BLaER1 treated with 17β-estradiol and CSF1 and Interleukin-3, amounts not matched to agents 10 nM and 100 nM (cell line): ENCODE data around the gene DERA.

Experiments
- H3K27ac ChIP-seq, 11 experiments: shearing (Covaris generic); formaldehyde crosslinking; 2 replicates each; pipeline ENCODE4 v1.8.1; 2022
- H3K27me3 ChIP-seq, 11 experiments: shearing (Covaris generic); formaldehyde crosslinking; 2 replicates each; pipeline ENCODE4 v1.8.1; 2022
- H3K36me3 ChIP-seq, 11 experiments: shearing (Covaris generic); formaldehyde crosslinking; 2 replicates each; pipeline ENCODE4 v1.8.1; 2022
- H3K4me1 ChIP-seq, 10 experiments: shearing (Covaris generic); formaldehyde crosslinking; 2 replicates each; pipeline ENCODE4 v1.8.1; 2022
- H3K4me2 ChIP-seq, 11 experiments: shearing (Covaris generic); formaldehyde crosslinking; 2 replicates each; pipeline ENCODE4 v1.8.1; 2022
- H3K4me3 ChIP-seq, 10 experiments: shearing (Covaris generic); formaldehyde crosslinking; 2 replicates each; pipeline ENCODE4 v1.8.1; 2022
- H3K9ac ChIP-seq, 11 experiments: shearing (Covaris generic); formaldehyde crosslinking; 2 replicates each; pipeline ENCODE4 v1.8.1; 2022
- H3K9me3 ChIP-seq, 11 experiments: shearing (Covaris generic); formaldehyde crosslinking; replicated peaks in 1 of 11; 2 replicates each; pipeline ENCODE4 v1.8.1; 2022
- H4K20me1 ChIP-seq, 11 experiments: shearing (Covaris generic); formaldehyde crosslinking; 2 replicates each; pipeline ENCODE4 v1.8.1; 2022
- Cebpa-rat ChIP-seq, 11 experiments: shearing (Covaris generic); IDR thresholded peaks; 2 replicates each; pipeline ENCODE4 v1.8.1; 2022

DERA gene

DNA sequence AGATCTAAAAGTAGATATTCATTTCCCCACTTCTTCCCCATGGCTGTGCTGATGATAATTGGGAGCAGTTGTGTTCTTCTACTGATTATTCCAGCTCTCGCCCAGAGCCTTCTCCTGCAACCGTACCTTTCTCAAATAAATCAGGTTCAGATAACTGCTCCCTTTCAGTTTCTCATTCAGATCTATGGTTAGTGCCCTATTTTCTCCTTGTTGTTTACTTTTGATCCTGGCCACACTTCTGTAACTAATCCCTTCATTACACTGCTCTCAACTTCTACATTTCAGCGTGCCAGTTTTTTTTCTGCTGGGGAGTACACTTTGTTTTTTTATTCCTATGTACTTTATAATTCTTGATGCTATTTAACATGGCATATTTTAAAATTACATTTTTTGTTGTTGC is 31.7 kb upstream of the DERA start:
- Histone ChIP-seq H4K20me1 (peaks cover 8 to 21% (median 18%) of the 10 kb centered on the region in 11 experiments; a peak in 19 of 22 replicates), H3K9ac (no peak overlapping the region), H3K4me2 (no peak overlapping the region), H3K36me3 (peaks cover 0 to 8% (median under 1%) of the 10 kb centered on the region in 11 experiments; a peak in 13 of 22 replicates), H3K9me3 (peaks cover 0 to 11% (median 8%) of the 10 kb centered on the region in 11 experiments; a peak in 15 of 22 replicates), H3K4me1 (peaks cover 8 to 31% (median 20%) of the 10 kb centered on the region in 10 experiments), H3K27ac (no peak overlapping the region), H3K4me3 (no peak overlapping the region), H3K27me3 (no peaks in the 10 kb centered on the region)
- TF ChIP-seq Cebpa-rat (IDR thresholded peaks at IDR 0.05): no peak

DNA sequence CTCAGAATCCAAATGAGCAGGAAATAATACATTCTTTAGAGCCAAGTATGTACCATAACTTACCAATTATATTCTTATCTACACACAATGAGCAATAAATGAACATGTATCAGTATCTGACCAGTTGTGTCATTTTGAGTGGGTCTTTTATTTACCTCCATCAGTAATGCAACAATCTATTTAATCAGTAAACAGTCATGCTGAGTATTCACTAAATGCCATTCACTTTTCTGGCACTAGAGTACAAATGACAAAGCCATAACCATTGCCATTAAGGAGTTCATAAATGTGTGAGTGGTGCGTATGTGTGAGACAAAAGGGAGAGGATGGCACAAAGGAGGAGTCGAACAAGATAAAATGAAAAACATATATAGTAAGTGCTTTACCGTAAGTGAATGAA is 30.4 kb upstream of the DERA start:
- H3K4me3 ChIP-seq: no peak overlapping the region

DNA sequence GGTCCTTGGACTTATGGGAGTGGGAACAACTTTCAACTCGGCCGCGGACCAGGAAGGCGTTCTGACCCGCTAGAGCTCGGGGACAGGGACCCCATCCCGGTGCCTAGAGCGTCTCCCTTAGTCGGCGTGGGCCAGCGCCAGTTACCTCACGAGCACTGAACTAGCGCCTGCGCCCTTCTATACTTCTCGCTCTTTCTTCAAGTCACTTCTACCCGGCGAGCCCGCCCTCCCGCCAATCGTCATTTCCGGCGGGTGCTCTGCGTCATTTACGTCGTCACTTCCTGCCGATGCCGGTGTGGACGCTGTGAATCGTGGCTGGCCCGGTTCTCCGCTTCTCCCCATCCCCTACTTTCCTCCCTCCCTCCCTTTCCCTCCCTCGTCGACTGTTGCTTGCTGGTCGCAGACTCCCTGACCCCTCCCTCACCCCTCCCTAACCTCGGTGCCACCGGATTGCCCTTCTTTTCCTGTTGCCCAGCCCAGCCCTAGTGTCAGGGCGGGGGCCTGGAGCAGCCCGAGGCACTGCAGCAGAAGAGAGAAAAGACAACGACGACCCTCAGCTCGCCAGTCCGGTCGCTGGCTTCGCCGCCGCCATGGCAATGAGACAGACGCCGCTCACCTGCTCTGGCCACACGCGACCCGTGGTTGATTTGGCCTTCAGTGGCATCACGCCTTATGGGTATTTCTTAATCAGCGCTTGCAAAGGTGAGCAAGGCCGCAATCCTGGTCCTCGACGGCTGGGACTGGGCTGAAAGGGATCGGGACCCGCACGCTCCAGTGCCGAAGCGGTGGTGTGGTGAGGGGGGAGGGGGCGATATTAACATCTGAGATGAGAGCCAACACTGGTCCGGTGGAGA is 28.8 kb upstream of the DERA start, which contains the start of gene STRAP:
TSS of gene STRAP (plus strand) at position 270 of the 854 bp plus-strand sequence. CDS start at position 591, 321 bp downstream.
- peak within 1 kb of the TSS; percentile 82 to 95 (median 92) for H3K4me2 ChIP-seq
- no peak for TF ChIP-seq Cebpa-rat (IDR thresholded peaks at IDR 0.05)
- H4K20me1 ChIP-seq: peaks cover 34 to 50% (median 47%) of the 10 kb centered on the region in 11 experiments; a peak in 21 of 22 replicates
- no peaks in the 10 kb centered on the region for H3K9me3 ChIP-seq
- H3K9ac ChIP-seq: peak within 1 kb of the TSS; percentile 89 to 96 (median 92)
- peaks cover 16 to 44% (median 28%) of the 10 kb centered on the region in 10 experiments for H3K4me1 ChIP-seq
- no peaks in the 10 kb centered on the region for H3K27me3 ChIP-seq
- H3K36me3 ChIP-seq: peaks cover 20 to 38% (median 30%) of the 10 kb centered on the region in 11 experiments
- peak within 1 kb of the TSS; percentile 90 to 99 (median 96) for H3K4me3 ChIP-seq
- peak within 1 kb of the TSS; percentile 81 to 94 (median 91) for H3K27ac ChIP-seq

More for the DNA sequence above, 30.4 kb upstream of the DERA start:
- peaks cover 13 to 39% (median 27%) of the 10 kb centered on the region in 10 experiments for H3K4me1 ChIP-seq
- peaks cover 18 to 34% (median 31%) of the 10 kb centered on the region in 11 experiments; a peak in 21 of 22 replicates for H4K20me1 ChIP-seq
- 0 out of 22 replicates have a peak overlapping the region, but pooled peaks of 1 of the 11 experiments have one; percentile 88 for H3K4me2 ChIP-seq
- peaks cover 7 to 22% (median 14%) of the 10 kb centered on the region in 11 experiments; a peak in 20 of 22 replicates for H3K36me3 ChIP-seq
- H3K27me3 ChIP-seq: no peaks in the 10 kb centered on the region
- H3K27ac ChIP-seq: no peak overlapping the region
- no peaks in the 10 kb centered on the region for H3K9me3 ChIP-seq
- no peak for TF ChIP-seq Cebpa-rat (IDR thresholded peaks at IDR 0.05)
- no peak overlapping the region for H3K9ac ChIP-seq

DNA sequence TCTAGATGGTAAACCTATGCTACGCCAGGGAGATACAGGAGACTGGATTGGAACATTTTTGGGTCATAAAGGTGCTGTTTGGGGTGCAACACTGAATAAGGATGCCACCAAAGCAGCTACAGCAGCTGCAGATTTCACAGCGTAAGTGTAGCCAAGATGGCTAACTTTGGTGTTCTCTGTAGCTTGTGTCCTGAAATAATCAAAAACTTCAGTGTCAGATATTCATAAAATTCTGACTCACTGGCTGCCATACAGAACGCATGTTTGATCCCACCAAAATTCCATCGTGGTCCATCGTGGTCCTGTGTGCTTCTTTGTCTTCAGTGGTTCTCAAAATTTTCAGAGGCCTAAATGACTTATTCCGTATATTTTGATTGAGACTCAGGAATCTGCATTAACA is 27.6 kb upstream of the DERA start:
- Histone ChIP-seq H3K4me3 (peak overlapping the region; percentile 90 to 99 (median 96)), H4K20me1 (peaks cover 41 to 62% (median 59%) of the 10 kb centered on the region in 11 experiments; a peak in 21 of 22 replicates), H3K9ac (peak overlapping the region; percentile 89 to 96 (median 92)), H3K27me3 (no peaks in the 10 kb centered on the region), H3K9me3 (no peaks in the 10 kb centered on the region), H3K4me2 (peak overlapping the region; percentile 82 to 95 (median 92)), H3K4me1 (peaks cover 16 to 48% (median 28%) of the 10 kb centered on the region in 10 experiments), H3K27ac (peak overlapping the region; percentile 81 to 94 (median 91); a peak in 20 of 22 replicates), H3K36me3 (peaks cover 27 to 49% (median 41%) of the 10 kb centered on the region in 11 experiments)
- TF ChIP-seq Cebpa-rat (IDR thresholded peaks at IDR 0.05): no peak

DNA sequence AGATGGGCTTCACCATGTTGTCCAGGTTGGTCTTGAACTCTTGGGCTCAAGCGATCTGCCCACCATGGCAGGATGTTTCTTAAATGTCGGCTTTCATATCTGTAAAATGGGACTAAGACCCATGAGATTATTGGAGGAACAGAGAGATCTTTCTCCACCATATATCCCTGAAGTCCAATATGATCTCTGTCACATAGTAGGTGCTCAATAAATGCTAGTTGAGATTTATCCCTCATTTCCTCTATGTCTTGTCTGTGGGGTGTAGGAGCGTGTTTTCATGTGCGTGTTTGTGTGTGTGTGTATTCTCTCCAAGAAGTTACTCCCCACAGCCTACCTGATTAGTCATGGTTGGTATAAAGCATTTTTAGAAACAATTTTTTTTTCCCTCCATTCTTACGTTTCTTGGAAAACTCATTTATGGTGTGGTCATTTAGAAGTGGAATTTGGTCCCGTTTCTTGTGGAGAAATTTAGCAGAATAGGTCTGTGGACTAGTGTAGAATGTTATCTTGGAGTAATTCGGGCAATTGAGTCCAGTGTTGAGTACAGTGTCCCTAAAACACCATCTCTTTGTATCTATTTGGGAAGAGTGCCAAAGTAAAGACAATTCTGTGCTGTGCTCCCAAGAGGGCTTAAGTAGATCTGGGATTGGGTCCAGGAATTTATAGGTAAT is 24.6 kb upstream of the DERA start:
- Histone ChIP-seq H3K27me3 (no peaks in the 10 kb centered on the region), H3K4me1 (peaks cover 16 to 43% (median 22%) of the 10 kb centered on the region in 10 experiments), H3K9me3 (no peaks in the 10 kb centered on the region), H3K27ac (no peak overlapping the region), H3K4me3 (no peak overlapping the region), H4K20me1 (peaks cover 49 to 91% (median 79%) of the 10 kb centered on the region in 11 experiments; a peak in 21 of 22 replicates), H3K4me2 (no peak overlapping the region), H3K36me3 (peaks cover 45 to 79% (median 66%) of the 10 kb centered on the region in 11 experiments), H3K9ac (no peak overlapping the region)
- no peak for TF ChIP-seq Cebpa-rat (IDR thresholded peaks at IDR 0.05)

DNA sequence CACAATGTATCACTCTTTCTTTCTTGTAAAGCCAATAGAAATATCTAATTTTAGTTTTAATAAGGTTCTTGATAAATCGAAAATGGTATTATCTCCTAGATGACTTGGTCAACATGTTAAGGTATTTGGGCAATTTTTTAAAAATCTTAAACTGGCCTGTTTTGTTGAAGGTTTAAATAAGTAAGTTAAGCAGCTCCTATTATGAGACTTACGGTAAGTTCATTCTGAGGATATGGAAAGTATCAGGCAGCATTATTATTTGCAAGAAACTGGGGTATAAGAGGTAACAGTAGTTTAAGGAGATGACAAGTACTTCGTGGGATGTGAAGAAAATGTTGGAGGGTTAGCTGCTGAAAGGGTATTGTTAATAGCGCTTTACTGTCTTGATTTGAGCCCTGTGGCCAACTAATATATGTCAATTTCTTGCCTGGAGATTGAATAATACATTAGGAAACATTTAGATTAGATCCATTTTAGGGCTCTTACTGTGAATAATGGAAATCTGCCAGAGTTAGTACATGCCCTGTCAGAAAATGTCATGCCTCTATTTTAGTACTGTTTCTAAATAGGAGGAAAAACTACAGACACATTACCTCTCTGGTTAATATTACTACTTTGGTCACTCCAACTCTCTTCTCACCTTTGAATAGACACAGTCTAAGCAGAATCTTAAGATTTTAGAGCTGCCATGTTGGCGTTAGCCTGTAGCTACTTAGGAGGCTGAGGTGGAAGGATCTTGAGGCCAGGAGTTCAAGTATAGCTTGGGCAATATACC is 23.9 kb upstream of the DERA start:
- peaks cover 52 to 98% (median 79%) of the 10 kb centered on the region in 11 experiments; a peak in 21 of 22 replicates for H4K20me1 ChIP-seq
- no peak overlapping the region for H3K4me3 ChIP-seq
- peaks cover 50 to 86% (median 71%) of the 10 kb centered on the region in 11 experiments for H3K36me3 ChIP-seq
- H3K27ac ChIP-seq: no peak overlapping the region
- no peaks in the 10 kb centered on the region for H3K9me3 ChIP-seq
- peaks cover 13 to 43% (median 20%) of the 10 kb centered on the region in 10 experiments for H3K4me1 ChIP-seq
- no peak overlapping the region for H3K4me2 ChIP-seq
- H3K27me3 ChIP-seq: no peaks in the 10 kb centered on the region
- TF ChIP-seq Cebpa-rat (IDR thresholded peaks at IDR 0.05): no peak
- H3K9ac ChIP-seq: no peak overlapping the region

DNA sequence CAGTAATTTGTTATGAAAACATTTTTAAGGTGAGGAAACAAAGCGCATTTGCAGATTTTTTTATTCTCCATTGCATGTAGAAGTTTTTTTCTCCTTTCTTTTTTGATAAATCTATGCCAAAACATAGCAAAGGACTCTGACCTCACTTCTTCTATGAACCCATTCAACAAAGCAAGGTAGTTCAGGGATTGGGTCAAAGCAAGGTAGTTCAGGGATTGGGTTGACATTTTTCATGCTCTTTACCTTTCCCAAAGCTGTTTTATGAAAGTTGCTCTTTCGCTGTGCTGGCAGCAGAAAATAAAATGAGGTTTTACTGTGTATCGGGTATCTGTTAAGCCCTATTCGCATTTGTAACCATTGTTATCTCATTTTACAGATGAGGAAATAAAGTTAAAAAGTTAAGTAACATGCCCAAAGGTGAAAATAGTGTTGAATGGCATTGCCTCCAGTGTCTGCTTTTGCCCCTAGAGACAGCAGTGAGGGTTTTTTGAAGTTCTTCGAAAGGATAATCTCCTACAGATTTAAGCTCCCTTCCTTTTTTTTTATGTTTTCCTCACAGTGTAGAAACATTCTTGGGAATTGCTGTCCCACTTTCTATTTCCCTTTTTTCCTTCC is 18.4 kb upstream of the DERA start:
- Histone ChIP-seq H4K20me1 (peaks cover 16 to 84% (median 53%) of the 10 kb centered on the region in 11 experiments; a peak in 20 of 22 replicates), H3K4me3 (no peak overlapping the region), H3K27me3 (no peaks in the 10 kb centered on the region), H3K9ac (no peak overlapping the region), H3K36me3 (peaks cover 77 to 97% (median 85%) of the 10 kb centered on the region in 11 experiments), H3K9me3 (no peaks in the 10 kb centered on the region), H3K4me2 (no peak overlapping the region), H3K4me1 (peaks cover 0 to under 1% (median 0%) of the 10 kb centered on the region in 10 experiments; a peak in 1 of 20 replicates), H3K27ac (no peak overlapping the region)
- no peak for TF ChIP-seq Cebpa-rat (IDR thresholded peaks at IDR 0.05)

DNA sequence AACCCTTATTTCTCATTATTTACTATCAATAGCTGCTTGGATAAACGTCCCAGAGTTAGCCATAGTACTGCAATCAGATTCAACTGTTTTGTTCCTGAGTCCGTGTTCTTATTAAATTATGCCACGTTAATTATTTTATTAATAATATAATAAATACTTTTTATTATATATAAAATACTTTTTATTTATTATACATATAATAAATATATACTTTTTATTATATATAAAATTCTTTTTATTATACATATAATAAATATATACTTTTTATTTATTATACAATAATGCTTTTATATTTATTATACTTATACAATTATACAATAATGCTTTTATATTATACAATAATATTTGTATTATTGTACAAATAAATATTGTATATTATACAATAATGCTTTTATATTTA is 17.9 kb upstream of the DERA start:
- Histone ChIP-seq H3K9me3 (no peaks in the 10 kb centered on the region), H4K20me1 (peaks cover 12 to 84% (median 53%) of the 10 kb centered on the region in 11 experiments; a peak in 20 of 22 replicates), H3K9ac (no peak overlapping the region), H3K36me3 (peaks cover 76 to 97% (median 86%) of the 10 kb centered on the region in 11 experiments), H3K4me2 (no peak overlapping the region), H3K4me3 (no peak overlapping the region), H3K27ac (no peak overlapping the region), H3K4me1 (no peaks in the 10 kb centered on the region), H3K27me3 (no peaks in the 10 kb centered on the region)
- no peak for TF ChIP-seq Cebpa-rat (IDR thresholded peaks at IDR 0.05)
